Psoas muscle (tissue), 8 donors: ENCODE data around the gene FSHB. TPM values are rescaled to one million over a fixed set of nuclear protein-coding genes. Genes with fewer than 3 reads are reported as not detected.

Experiments used
- ATAC-seq, 4 donors: fragments of 200-7000 bp; cut with Tn5 transposase; one replicate each; pipeline ENCODE4 v1.9.1; 2020; ENCODE audit warnings: moderate library complexity in 3 of 4, mild to moderate bottlenecking in 2 of 4
- DNase-seq, 2 donors: peaks; one replicate each; pipeline ENCODE4 v3.0.0-alpha.2; 2020
- H3K27ac ChIP-seq: fragments of 200-600 bp; one replicate; pipeline ENCODE4 v1.8.0; 2022
- H3K27me3 ChIP-seq, 3 donors: fragments of 200-600 bp in 1 of 3; one replicate each; pipeline versions ENCODE4 v1.6.1 to v1.8.0; 2013 to 2022; ENCODE audit warnings: low read length in 2 of 3, mild to moderate bottlenecking in 2 of 3, moderate library complexity in 1 of 3; ENCODE audit not compliant: insufficient read depth in 3 of 3
- H3K36me3 ChIP-seq, 2 donors: fragments of 200-600 bp in 1 of 2; one replicate each; pipeline versions ENCODE4 v1.6.1 to v1.8.0; 2013 to 2022; ENCODE audit warnings: low read depth in 1 of 2, mild to moderate bottlenecking in 1 of 2, moderate library complexity in 1 of 2; ENCODE audit not compliant: insufficient read depth in 1 of 2
- H3K4me1 ChIP-seq: fragments of 200-600 bp; one replicate; pipeline ENCODE4 v1.8.0; 2022
- H3K4me3 ChIP-seq: fragments of 200-600 bp; one replicate; pipeline ENCODE4 v1.8.0; 2022; ENCODE audit warnings: mild to moderate bottlenecking
- H3K9me3 ChIP-seq: fragments of 200-600 bp; one replicate; pipeline ENCODE4 v1.8.0; 2022
- WGBS, 3 donors: extraction: QIAGEN DNeasy Blood & Tissue Kit; methylation state at CpG; one replicate each; pipeline versions ENCODE4 v1.1.6 to v1.1.7; 2013; 5-methylcytosine and 5-hydroxymethylcytosine counted together
- intact Hi-C, 2 donors: fragments of 100-400 bp; cut with DNase I; formaldehyde crosslinking; loops; one replicate each; pipeline versions ENCODE4 v1.11.0 to v1.14.2; 2022
- polyA plus RNA-seq, 3 donors: library from polyadenylated mRNA; stranded (reverse); fragments of 200-250 nt; gene quantifications; one replicate each; pipeline ENCODE4 v1.2.3, GENCODE V29; 2013
- total RNA-seq, 4 donors: library from RNA; stranded (reverse); fragmentation: NEBNext Ultra II Directional in 2 of 4; extraction: Animal tissue kit (Norgen Biotek cat#: 25700) in 2 of 4; gene quantifications; one replicate each; pipeline versions ENCODE4 v1.2.1 to v1.2.4, GENCODE V29; 2021 to 2023
- TF ChIP-seq, protein P1 (sequence below): fragments of 200-600 bp; IDR thresholded peaks from one replicate; pipeline ENCODE4 v1.8.0; 2022; ENCODE audit warnings: antibody characterized with exemption
- donor health status: healthy with polysubstance abuse.
- donor health status: DM: no; HTN: no; CAD: no; lungs with moderate emphysema.
- donor health status: Bipolar disorder and iron deficiency.
- donor health status: healthy.
- donor health status: DM: yes; HTN: yes; CAD: no.
- donor health status: DM: no; HTN: no; CAD: no.
- donor health status: DM: no; HTN: no; CAD: no.
- donor health status: DM: yes; HTN: yes; CAD: no.

FSHB gene
- total and polyA plus RNA-seq, 7 donors: not detected

DNA sequence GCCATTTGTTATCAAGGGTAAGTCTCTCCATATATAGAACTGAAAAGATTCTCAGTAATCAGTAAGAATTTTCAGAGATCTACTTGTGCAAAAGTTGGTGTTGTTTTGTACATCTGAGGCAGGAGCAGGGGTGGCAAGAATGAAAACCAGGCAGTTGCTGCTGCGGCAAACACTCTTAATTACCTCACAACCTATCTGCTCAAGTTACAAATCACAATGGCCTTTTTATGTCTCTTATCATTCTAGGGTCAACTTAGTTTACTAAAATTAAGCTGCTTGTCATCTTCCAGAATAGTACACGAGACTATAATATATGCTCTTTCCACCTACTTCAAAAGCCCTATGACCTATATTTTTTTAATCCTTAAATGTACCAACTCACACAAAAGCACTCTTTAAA lies 14.3 kb upstream of the FSHB start:
- no peaks in the 10 kb centered on the region for H3K9me3 ChIP-seq
- H3K4me3 ChIP-seq: no peak overlapping the region
- H3K27me3 ChIP-seq: no peaks in the 10 kb centered on the region
- intact Hi-C loops: no loop called here
- no peaks in the 10 kb centered on the region for H3K36me3 ChIP-seq
- DNase-seq (no peak), ATAC-seq (no peak)
- H3K27ac ChIP-seq: no peak overlapping the region
- TF ChIP-seq, protein P1, sequence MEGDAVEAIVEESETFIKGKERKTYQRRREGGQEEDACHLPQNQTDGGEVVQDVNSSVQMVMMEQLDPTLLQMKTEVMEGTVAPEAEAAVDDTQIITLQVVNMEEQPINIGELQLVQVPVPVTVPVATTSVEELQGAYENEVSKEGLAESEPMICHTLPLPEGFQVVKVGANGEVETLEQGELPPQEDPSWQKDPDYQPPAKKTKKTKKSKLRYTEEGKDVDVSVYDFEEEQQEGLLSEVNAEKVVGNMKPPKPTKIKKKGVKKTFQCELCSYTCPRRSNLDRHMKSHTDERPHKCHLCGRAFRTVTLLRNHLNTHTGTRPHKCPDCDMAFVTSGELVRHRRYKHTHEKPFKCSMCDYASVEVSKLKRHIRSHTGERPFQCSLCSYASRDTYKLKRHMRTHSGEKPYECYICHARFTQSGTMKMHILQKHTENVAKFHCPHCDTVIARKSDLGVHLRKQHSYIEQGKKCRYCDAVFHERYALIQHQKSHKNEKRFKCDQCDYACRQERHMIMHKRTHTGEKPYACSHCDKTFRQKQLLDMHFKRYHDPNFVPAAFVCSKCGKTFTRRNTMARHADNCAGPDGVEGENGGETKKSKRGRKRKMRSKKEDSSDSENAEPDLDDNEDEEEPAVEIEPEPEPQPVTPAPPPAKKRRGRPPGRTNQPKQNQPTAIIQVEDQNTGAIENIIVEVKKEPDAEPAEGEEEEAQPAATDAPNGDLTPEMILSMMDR: no peak
- 34 to 39% (median 37%) methylated on average over 2 of the region's 2 CpGs for WGBS, 3 donors
- H3K4me1 ChIP-seq: no peaks in the 10 kb centered on the region

DNA sequence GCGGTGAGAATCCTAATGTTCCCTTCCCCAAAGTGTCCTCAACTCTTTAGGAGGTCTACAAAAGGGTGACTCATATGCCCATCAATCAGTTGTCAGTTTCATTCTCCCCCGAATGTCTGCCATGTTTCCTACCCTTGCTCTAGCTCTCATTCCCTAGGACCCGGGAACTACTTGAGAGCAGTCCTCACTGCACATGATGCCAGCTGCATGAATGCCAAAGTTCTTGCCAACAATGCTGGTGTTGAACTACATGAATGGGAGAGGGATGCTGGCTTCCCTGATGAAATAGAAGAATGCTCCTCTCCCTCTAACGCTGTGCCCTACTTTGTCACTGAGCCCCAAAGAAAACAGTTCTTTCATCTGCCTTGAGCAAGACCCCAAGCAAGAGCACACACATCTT lies 12.5 kb upstream of the FSHB start:
- DNase-seq (no peak), ATAC-seq (no peak)
- H3K27ac ChIP-seq: no peak overlapping the region
- TF ChIP-seq, protein P1: no peak
- H3K4me3 ChIP-seq: no peak overlapping the region
- 71 to 80% (median 73%) methylated on average over 4 of the region's 4 CpGs for WGBS, 3 donors
- H3K4me1 ChIP-seq: no peaks in the 10 kb centered on the region
- no peaks in the 10 kb centered on the region for H3K36me3 ChIP-seq
- intact Hi-C loops: no loop called here
- no peaks in the 10 kb centered on the region for H3K9me3 ChIP-seq
- H3K27me3 ChIP-seq: no peaks in the 10 kb centered on the region

DNA sequence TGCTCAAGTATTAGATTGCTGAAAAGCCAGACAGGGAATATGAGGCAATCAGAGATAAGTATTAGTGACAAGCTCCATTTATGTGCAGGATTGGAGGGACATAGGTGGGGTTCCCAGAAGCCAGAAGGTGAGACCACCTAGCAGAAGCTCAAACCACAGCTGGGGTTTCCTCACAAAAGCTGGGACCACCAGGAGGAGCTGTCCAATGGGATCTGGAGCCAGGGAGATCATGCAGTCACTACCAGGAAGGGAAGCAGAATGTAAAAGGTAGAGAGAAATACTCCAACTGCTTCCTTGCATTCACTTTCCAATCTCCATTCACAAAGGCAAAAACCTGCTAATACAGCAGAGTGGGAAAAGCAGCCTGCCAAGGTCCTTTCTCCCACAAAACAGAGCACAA lies 5.2 kb upstream of the FSHB start:
- DNase-seq: no peak
- no peaks in the 10 kb centered on the region for H3K27me3 ChIP-seq
- TF ChIP-seq, protein P1: no peak
- H3K4me3 ChIP-seq: no peak overlapping the region
- ATAC-seq: no peak
- no peaks in the 10 kb centered on the region for H3K4me1 ChIP-seq
- H3K27ac ChIP-seq: no peak overlapping the region
- H3K36me3 ChIP-seq: no peaks in the 10 kb centered on the region
- no peaks in the 10 kb centered on the region for H3K9me3 ChIP-seq
- intact Hi-C loops: no loop called here

DNA sequence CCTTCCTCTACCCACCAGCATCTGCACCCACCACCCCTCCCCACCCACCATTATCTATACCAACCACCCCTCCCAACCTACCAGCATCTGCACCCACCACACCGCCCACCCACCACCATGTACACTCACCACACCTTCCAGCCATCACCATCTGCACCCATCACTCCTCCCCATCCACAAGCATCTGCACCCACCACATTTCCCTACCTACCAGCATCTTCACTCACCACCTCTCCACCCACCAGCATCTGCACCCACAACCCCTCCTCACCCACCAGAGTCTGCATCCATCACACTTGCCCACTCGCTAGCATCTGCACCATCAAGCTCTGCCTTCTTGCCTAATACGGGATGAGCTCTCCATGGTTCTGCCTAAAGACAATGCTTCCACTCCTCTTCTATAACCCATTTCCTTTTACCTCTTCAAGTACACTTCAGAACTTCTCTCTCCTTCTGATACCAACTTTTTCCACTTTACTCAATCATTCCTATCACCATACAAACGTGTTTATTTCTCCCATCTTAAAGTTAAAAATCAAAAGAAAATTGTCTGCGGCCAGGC lies 2.4 kb upstream of the FSHB start:
- Histone ChIP-seq H3K27ac (no peak overlapping the region), H3K4me1 (no peaks in the 10 kb centered on the region), H3K27me3 (no peaks in the 10 kb centered on the region), H3K9me3 (no peaks in the 10 kb centered on the region), H3K4me3 (no peak overlapping the region), H3K36me3 (no peaks in the 10 kb centered on the region)
- WGBS, 3 donors: 76 to 84% (median 77%) methylated on average over 5 of the region's 5 CpGs
- DNase-seq: no peak
- TF ChIP-seq, protein P1: no peak
- no peak for ATAC-seq
- intact Hi-C loops: no loop called here

DNA sequence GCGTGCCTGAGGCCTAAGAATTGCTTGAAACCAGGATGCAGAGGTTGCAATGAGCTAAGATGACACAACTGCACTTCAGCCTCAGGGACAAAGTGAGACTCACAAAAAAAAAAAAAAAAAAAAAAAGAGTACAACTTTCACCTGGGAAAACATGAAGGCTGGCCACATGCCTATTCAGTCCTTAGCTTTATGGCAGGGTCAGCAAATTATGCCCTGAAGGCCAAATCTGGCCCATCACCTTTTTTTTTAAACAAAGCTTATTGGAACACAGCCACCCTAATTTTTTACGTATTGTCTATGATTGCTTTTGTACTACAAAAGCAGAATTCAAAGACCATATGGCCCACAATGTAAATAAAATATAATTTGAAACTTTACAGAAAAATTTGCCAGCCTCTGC lies 8.2 kb downstream of the FSHB start:
- Histone ChIP-seq H3K27ac (no peak overlapping the region), H3K4me3 (no peak overlapping the region), H3K36me3 (no peaks in the 10 kb centered on the region), H3K4me1 (no peaks in the 10 kb centered on the region), H3K9me3 (no peaks in the 10 kb centered on the region), H3K27me3 (no peaks in the 10 kb centered on the region)
- intact Hi-C loops: no loop called here
- TF ChIP-seq, protein P1: no peak
- no peak for ATAC-seq
- WGBS, 3 donors: 78 to 85% (median 80%) methylated on average over 2 of the region's 2 CpGs
- DNase-seq: no peak
